Measurements from ENCODE around the gene DHH. TPM values are rescaled to one million over a fixed set of nuclear protein-coding genes. Genes with fewer than 3 reads are reported as not detected.

DHH gene
- polyA plus RNA-seq, 3 donors = not detected

DNA sequence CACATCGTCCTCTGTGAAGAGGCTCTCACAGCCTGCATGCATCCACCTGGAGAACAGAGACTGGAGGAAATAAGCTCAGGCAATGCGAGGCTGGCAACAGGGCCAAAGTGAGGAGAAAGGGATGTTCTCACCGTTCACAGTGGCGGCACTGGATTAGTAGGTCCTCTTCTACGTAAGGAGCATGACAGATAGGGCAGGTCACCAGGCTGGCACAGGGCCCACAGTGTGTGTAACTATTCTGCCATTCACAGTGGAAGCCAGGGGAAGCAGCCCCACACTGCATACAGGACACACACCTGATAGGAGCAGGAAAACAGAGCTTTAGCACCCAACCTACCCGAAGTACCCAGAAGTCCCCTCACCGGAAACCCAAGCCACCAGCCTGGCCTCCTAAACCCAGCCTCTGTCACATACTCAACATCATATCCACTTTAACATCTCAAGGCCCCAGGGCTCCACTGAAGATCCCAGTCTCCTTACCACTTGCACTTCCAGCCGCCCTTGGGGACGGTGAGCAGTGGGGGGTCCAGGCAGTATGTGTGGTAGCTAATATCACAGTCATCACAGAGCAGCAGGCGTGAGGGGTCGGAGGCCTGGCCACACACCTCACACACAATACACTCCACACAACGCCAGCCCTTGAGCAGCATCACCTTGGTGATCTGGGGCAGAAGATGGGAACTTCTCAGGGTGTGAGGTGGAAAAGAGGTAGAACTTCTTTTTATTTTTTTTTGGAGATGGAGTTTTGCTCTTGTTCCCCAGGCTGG lies 48.3 kb downstream of the DHH start:
- Histone ChIP-seq H3K36me3 (replicated peaks in 1 of 2; ENCODE audit: control insufficient read depth in 1 of 2, insufficient read depth in 2 of 2, low read length in 2 of 2) (peaks cover 100% of the 10 kb centered on the region in 2 donors), H3K4me3 (replicated peaks in 1 of 3; ENCODE audit: low read depth in 2 of 3, low read length in 3 of 3) (no peak overlapping the region), H3K27me3 (ENCODE audit: control insufficient read depth in 2 of 2, insufficient read depth in 2 of 2, low read length in 2 of 2) (no peaks in the 10 kb centered on the region), H3K4me2 (replicated peaks; ENCODE audit: extremely low read depth, low read length, poor library complexity, severe bottlenecking) (no peak overlapping the region), H3K79me2 (ENCODE audit: insufficient read depth, low read length) (peaks cover 16% of the 10 kb centered on the region), H3K9me3 (replicated peaks in 1 of 2; ENCODE audit: control insufficient read depth in 1 of 2, insufficient read depth in 1 of 2, low read length in 2 of 2) (no peaks in the 10 kb centered on the region), H3K4me1 (ENCODE audit: control insufficient read depth in 1 of 2, insufficient read depth in 2 of 2, low read length in 2 of 2) (no peaks in the 10 kb centered on the region), H3K27ac (ENCODE audit: low read depth in 1 of 2, low read length in 2 of 2) (no peak overlapping the region), H4K20me1 (ENCODE audit: insufficient read depth, low read length) (peaks cover 98% of the 10 kb centered on the region), H3K9ac (ENCODE audit: insufficient read depth, low read length, poor library complexity, severe bottlenecking) (no peak overlapping the region), H2AFZ (ENCODE audit: insufficient read depth, low read depth, low read length, poor library complexity, severe bottlenecking) (no peak overlapping the region)
- H3K4me3 Mint-ChIP-seq = no peak overlapping the region
- no peaks in the 10 kb centered on the region for H3K4me1 Mint-ChIP-seq
- H3K9me3 Mint-ChIP-seq = no peaks in the 10 kb centered on the region
- no peak for DNase-seq
- 99% methylated on average over 6 of the region's 12 CpGs for WGBS (ENCODE audit: insufficient coverage)
- intact Hi-C loops (cut with micrococcal nuclease) = loop anchor here in 1 of 2 donors (10.0 kb wide), 1 partner anchor 52 kb away; the partner anchor contains the start of gene DDN
- peaks cover 93 to 100% of the 10 kb centered on the region in 2 donors for H3K36me3 Mint-ChIP-seq
- no peaks in the 10 kb centered on the region for H3K27me3 Mint-ChIP-seq (ENCODE audit: low read depth in 3 of 3)
- TF ChIP-seq, protein P1, sequence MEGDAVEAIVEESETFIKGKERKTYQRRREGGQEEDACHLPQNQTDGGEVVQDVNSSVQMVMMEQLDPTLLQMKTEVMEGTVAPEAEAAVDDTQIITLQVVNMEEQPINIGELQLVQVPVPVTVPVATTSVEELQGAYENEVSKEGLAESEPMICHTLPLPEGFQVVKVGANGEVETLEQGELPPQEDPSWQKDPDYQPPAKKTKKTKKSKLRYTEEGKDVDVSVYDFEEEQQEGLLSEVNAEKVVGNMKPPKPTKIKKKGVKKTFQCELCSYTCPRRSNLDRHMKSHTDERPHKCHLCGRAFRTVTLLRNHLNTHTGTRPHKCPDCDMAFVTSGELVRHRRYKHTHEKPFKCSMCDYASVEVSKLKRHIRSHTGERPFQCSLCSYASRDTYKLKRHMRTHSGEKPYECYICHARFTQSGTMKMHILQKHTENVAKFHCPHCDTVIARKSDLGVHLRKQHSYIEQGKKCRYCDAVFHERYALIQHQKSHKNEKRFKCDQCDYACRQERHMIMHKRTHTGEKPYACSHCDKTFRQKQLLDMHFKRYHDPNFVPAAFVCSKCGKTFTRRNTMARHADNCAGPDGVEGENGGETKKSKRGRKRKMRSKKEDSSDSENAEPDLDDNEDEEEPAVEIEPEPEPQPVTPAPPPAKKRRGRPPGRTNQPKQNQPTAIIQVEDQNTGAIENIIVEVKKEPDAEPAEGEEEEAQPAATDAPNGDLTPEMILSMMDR (IDR thresholded peaks at IDR 0.05) = no peak
- H3K27ac Mint-ChIP-seq = peak overlapping the region in 2 of 7 donors; percentile 25 to 54

DNA sequence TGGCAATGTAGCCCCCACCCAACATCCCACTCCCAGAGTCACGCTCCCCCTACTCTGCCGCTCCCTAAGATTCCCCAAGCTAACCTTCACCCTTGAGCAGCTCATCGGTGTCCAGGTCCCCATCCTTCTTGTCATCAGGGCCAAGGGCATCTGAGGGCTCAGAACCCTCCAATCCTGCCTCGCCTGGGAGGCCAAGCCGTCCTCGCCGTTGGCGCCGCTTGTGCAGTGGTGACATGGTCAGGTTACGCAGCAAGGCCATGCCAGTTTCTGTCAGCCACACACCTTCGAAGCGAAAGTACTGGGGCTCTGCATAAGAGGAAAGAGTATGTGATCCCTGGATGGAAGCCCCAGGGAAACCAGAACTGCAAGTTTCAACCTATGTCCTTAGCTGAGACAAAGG lies 49.9 kb downstream of the DHH start:
- H3K27me3 Mint-ChIP-seq (ENCODE audit: low read depth in 3 of 3) = no peaks in the 10 kb centered on the region
- Histone ChIP-seq H3K9me3 (replicated peaks in 1 of 2; ENCODE audit: control insufficient read depth in 1 of 2, insufficient read depth in 1 of 2, low read length in 2 of 2) (no peaks in the 10 kb centered on the region), H3K4me3 (replicated peaks in 1 of 3; ENCODE audit: low read depth in 2 of 3, low read length in 3 of 3) (no peak overlapping the region), H3K27ac (ENCODE audit: low read depth in 1 of 2, low read length in 2 of 2) (no peak overlapping the region), H3K27me3 (ENCODE audit: control insufficient read depth in 2 of 2, insufficient read depth in 2 of 2, low read length in 2 of 2) (no peaks in the 10 kb centered on the region), H3K79me2 (ENCODE audit: insufficient read depth, low read length) (peaks cover 6% of the 10 kb centered on the region), H3K36me3 (replicated peaks in 1 of 2; ENCODE audit: control insufficient read depth in 1 of 2, insufficient read depth in 2 of 2, low read length in 2 of 2) (peaks cover 100% of the 10 kb centered on the region in 2 donors), H3K4me1 (ENCODE audit: control insufficient read depth in 1 of 2, insufficient read depth in 2 of 2, low read length in 2 of 2) (no peaks in the 10 kb centered on the region), H3K4me2 (replicated peaks; ENCODE audit: extremely low read depth, low read length, poor library complexity, severe bottlenecking) (no peak overlapping the region), H2AFZ (ENCODE audit: insufficient read depth, low read depth, low read length, poor library complexity, severe bottlenecking) (no peak overlapping the region), H3K9ac (ENCODE audit: insufficient read depth, low read length, poor library complexity, severe bottlenecking) (no peak overlapping the region), H4K20me1 (ENCODE audit: insufficient read depth, low read length) (peaks cover 97% of the 10 kb centered on the region)
- H3K4me3 Mint-ChIP-seq = no peak overlapping the region
- H3K27ac Mint-ChIP-seq = peak overlapping the region in 1 of 7 donors; percentile 43
- no peaks in the 10 kb centered on the region for H3K9me3 Mint-ChIP-seq
- no peaks in the 10 kb centered on the region for H3K4me1 Mint-ChIP-seq
- TF ChIP-seq, protein P1 (IDR thresholded peaks at IDR 0.05) = no peak
- intact Hi-C loops (cut with micrococcal nuclease) = loop anchor here in 1 of 2 donors (10.0 kb wide), 1 partner anchor 50 kb away; the partner anchor contains the start of gene DDN
- DNase-seq = no peak
- 96% methylated on average over 10 of the region's 12 CpGs for WGBS (ENCODE audit: insufficient coverage)
- H3K36me3 Mint-ChIP-seq = peaks cover 92 to 100% of the 10 kb centered on the region in 2 donors
